ENCODE measurements around the gene IMMP2L.

IMMP2L gene

GRCh38 chr7:110779339-110779738 lies 783.0 kb downstream of the IMMP2L start:
- no peak for DNase-seq

- DNase-seq = no peak
Observed at GRCh38 chr7:110775046-110775445, 787.2 kb downstream of the IMMP2L start.

- DNase-seq = no peak
Observed at GRCh38 chr7:110774071-110774470, 788.2 kb downstream of the IMMP2L start.

GRCh38 chr7:110772615-110773014 lies 789.7 kb downstream of the IMMP2L start:
- DNase-seq = no peak

GRCh38 chr7:110771717-110772116 lies 790.6 kb downstream of the IMMP2L start:
- DNase-seq = no peak

DNA sequence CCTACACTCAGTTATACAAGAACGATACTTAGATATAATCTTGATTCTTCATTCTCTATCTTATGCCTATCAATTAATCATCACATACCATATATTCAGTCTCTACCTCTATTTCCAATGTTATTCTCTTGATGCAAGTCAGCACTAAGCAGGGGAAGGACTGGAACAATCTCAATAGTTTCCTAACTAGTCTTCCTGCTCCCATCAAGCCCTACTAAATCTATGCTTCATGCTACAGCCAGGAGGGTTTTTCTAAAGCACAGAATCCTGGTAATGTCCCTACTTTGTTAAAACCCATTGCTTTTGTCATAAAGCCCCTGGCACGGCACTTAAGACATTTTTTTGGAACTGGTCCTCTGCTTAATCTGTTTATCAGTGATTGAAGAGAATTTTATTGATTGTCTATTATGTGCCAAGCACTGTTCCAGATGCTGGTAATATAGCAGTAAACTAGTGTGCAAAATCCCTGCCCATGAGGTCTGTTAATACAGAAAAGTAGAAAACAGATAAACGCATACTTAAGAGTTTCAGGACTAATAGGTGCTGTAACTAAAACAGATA lies 794.7 kb downstream of the IMMP2L start:
- DNase-seq = no peak

- DNase-seq = no peak
Observed at GRCh38 chr7:110766864-110767263, 795.4 kb downstream of the IMMP2L start.

DNA sequence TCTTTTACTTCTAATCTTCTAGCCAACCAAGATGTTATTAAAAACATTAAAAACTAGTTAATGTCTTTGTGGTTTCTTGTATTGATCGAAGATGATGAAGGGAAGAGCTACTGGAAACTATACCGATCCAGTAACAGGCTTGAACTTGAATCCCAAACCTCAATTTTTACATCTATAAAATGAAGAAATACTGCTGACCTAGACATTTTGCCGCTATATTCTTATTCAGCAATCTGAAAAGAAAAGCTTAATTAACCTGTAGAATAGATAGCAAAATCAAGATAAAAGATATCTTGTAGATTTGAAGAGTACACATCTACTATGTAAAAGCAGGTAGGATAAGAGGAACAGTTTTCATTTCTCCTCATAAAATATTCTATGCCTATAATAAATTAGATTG lies 797.4 kb downstream of the IMMP2L start:
- no peak for DNase-seq

DNA sequence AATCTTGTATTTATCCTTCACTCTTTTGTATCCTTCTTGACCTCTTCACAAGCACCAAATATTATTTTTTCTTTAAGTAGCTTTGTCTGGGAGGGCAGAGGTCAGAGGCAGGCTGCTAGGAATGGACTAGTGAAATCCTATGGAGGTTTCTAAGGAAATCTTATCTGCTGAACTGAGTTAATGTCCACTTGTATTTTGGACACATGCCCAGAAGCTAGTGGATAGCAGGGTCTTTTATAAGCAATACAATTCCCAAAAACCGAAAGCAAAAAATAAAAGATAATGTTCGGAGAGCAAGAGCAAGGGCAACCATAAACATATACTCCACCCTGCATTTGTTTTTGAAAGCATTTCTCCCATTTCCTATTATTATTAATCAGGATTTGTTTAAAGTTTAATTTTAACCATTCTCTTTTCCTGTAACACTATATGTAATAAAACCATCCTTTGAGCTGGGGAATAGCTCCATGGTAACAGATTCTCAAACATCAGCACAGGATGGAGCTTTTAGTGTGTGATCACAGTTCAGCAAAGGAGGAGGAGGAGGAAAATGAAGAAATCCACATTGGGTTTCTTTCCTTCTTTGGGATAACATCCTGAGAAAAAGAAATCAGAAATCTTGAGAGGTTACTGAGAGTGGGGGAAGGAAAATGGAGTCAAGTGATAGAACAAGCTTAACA lies 799.6 kb downstream of the IMMP2L start:
- no peak for DNase-seq

- no peak for DNase-seq
Observed at GRCh38 chr7:110760341-110760740, 802.0 kb downstream of the IMMP2L start.

DNA sequence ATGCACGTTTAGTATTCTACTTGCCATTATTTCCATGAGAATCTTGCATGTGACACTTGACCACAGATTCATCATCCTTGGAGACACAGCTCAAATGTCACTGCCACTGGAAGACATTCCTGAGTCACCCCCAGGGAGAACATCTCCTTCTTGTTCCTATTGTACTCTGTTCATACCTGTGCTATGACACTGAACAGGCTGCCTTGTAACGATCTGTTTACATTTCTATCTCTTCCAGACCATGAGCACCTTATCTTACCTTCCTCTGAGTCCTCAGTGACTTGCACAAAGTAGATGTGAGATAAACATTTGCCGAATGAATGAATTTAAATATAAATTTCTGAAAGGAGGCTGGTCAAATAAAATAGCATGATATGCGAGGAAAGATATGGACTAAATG lies 803.2 kb downstream of the IMMP2L start:
- no peak for DNase-seq

- DNase-seq = no peak
Observed at GRCh38 chr7:110754649-110755048, 807.6 kb downstream of the IMMP2L start.

GRCh38 chr7:110750931-110751605 lies 811.2 kb downstream of the IMMP2L start:
- DNase-seq = no peak

DNA sequence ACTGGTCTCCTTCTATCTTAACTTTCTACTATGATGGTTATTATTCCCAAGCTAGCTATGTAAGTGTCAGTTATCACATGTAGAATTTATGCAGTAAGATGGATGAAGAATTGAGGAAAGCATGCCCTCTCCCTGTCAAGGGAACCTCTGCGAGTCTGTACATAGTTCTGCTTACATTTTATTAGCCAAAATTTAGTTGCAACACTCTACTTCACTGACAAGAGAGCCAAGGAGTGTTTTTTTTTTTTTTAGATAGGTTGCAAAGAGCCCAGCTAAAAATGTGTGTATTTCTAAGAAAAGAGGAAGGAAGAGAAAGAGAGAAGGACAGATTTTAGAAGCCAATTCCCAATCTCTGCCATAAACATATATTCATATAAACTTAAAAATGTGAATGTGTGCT lies 829.1 kb downstream of the IMMP2L start:
- DNase-seq = no peak

DNA sequence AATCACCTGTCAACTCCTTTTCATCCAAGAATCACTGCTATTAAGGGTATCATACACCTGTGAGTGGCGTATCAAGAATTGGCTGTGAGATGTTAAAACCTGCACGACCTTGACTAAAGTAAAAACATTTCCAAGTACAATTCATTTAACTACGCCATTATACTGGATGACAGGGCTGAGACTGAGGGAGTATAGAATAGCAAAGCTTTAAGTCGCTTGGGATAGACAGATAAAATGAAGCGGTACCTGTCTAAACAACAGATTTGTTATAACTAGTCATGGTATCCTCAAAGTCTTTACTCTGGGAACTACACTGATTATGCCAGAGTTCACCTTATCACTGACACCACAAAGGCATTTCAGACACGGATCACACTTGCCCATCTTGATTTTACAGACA lies 837.5 kb downstream of the IMMP2L start:
- no peak for DNase-seq

DNA sequence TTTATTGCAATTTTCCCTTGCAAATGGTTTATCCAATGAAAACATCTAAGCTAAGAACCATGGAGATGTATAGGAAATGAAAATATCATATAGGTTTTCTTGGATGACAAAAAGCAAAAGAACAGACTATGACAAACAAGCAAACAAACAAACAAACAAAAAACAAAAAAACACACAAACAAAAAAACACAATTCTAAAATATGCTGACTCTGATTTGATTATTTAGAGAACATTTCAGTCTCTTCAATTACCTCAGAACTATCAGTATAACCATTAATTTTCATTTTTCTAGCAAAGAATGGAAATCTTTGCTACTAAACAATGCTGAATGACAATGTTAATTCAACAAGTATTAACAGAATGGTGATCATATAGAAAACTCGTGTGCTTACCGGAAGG lies 840.9 kb downstream of the IMMP2L start:
- no peak for DNase-seq

DNA sequence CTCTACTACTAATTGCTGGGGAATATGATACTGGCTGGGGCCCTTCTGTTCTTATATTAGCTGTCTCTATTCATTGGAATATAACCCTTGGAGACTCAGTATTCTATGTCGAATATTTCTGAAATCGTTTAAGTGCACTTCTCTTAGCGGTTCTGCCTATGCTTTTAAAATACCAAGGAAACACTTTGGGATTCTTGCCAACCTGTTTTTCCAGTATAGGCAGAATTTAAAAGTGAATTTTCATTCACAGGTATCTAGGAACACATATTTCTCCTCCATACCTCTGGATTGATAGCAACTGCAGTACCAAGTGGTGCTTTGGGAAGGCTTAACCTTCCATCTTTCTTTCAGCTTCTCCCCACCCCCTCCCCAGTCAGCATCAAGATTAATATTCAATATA lies 841.7 kb downstream of the IMMP2L start:
- no peak for DNase-seq

DNA sequence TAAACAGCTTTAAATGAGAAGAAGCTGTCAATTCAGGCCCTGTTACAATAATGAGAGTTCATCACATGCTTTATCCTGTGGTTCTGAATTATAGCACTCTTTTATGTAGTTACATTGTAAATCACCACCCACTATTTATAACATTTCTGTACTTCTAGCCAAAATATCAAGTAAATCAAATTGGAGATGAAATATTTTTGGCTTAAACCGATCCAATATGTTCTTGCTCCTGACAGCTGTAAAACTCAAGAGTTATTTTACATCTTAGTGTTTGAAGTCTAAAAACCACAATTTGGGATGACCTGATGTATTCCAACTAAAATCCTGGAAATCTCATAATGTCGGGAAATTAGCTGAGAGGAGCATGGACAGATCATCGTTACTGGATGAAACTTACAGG lies 842.6 kb downstream of the IMMP2L start:
- DNase-seq = no peak

- no peak for DNase-seq
Observed at GRCh38 chr7:110718503-110719205, 843.6 kb downstream of the IMMP2L start.

DNA sequence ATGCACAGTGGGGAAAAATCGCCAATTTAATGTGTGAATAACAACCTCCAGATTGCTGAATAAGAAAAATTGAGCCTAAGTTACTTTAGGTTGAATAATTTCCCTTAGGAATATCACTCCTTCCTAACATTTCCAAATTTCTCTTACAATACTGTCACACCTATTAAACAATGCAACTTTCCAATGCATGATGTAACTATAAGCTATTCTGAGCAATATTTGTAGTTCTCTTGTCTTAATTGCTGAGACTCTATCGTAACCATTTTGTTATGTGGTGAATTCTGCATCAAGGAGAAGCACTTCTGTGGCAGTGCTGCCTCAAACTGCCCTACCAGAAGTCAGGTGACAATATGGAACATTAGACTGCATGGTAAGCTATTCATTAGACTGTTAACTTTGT lies 858.1 kb downstream of the IMMP2L start:
- DNase-seq = no peak

DNA sequence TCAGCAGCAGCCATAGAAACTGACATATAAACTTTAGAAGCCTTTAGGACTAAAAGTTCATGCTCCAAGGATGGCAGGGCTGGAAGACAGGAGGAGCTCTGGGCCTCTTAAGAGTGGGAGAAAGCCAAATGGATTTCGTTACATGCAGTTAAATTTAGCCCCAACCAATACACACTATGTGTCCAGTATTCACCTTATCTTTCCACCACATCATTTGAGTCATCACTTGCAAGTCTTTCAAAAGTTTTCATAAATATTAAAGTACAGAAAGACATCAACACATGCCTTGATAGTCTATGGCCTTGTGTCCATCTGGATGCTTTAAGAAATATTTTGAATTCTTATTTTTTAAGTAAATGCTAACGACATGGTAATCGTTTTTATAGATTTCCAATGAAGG lies 863.7 kb downstream of the IMMP2L start:
- DNase-seq = no peak

DNA sequence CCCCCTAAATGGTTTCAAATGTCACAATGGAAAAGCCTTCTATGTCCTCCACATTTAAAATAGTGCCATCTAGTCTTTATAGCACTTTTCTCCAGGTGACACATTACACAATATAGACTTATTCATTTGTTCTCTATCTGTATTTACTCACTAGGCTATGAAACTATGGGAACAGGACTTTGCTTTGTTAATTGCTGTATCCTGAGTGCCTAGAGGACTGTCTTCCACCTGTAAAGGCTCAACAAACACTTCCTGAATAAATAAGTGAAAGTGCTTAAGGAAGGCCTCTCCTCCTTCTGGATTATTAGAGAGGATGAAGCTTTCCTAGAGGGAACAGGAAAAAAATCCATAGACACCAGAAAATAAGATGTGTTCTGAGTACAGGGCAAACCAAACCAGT lies 868.9 kb downstream of the IMMP2L start:
- DNase-seq = no peak

GRCh38 chr7:110688908-110689307 lies 873.4 kb downstream of the IMMP2L start:
- DNase-seq = no peak

GRCh38 chr7:110685899-110686298 lies 876.4 kb downstream of the IMMP2L start:
- DNase-seq = no peak

Measured in suppressor macrophage treated with lipopolysaccharide for 4 hours (primary cell).